DMS153 (cell line): ENCODE results near the gene GRAMD4.
"Not testable (repeated sequence)": the region's sequence is repeated elsewhere in the genome, so short reads cannot be mapped to it uniquely, and the experiment has no call there.

Experiments
- DNase-seq: peaks from one replicate; lab custom pipeline; 2025; lab: John Stamatoyannopoulos, UW

The GRAMD4 gene

GRCh38 chr22:46637711-46638600 is 17.8 kb downstream of the GRAMD4 start:
- no peak for DNase-seq

- DNase-seq = peak; percentile 76
Measured at GRCh38 chr22:46638601-46639431, 18.6 kb downstream of the GRAMD4 start.

- DNase-seq = no peak
Measured at GRCh38 chr22:46639843-46640242, 19.7 kb downstream of the GRAMD4 start.

GRCh38 chr22:46640293-46641055 is 20.3 kb downstream of the GRAMD4 start:
- DNase-seq = no peak

- DNase-seq = no peak
Measured at GRCh38 chr22:46641811-46642266, 21.7 kb downstream of the GRAMD4 start.

- DNase-seq = not testable (repeated sequence)
Measured at GRCh38 chr22:46642840-46643480, 22.8 kb downstream of the GRAMD4 start.

- no peak for DNase-seq
Measured at GRCh38 chr22:46646531-46647215, 26.5 kb downstream of the GRAMD4 start.

GRCh38 chr22:46648225-46648820 is 28.1 kb downstream of the GRAMD4 start:
- DNase-seq = not testable (repeated sequence)

GRCh38 chr22:46649141-46650077 is 29.2 kb downstream of the GRAMD4 start:
- DNase-seq = peak; percentile 79

- DNase-seq = no peak
Measured at GRCh38 chr22:46650078-46650810, 30.1 kb downstream of the GRAMD4 start.

- DNase-seq = no peak
Measured at GRCh38 chr22:46651316-46651715, 31.1 kb downstream of the GRAMD4 start.

- DNase-seq = no peak
Measured at GRCh38 chr22:46652081-46652846, 32.1 kb downstream of the GRAMD4 start.

- peak; percentile 63 for DNase-seq
Measured at GRCh38 chr22:46652847-46653331, 32.7 kb downstream of the GRAMD4 start.

- DNase-seq = no peak
Measured at GRCh38 chr22:46653596-46653995, 33.4 kb downstream of the GRAMD4 start.

GRCh38 chr22:46654426-46654825 is 34.2 kb downstream of the GRAMD4 start:
- DNase-seq = no peak

GRCh38 chr22:46654927-46655595 is 34.9 kb downstream of the GRAMD4 start:
- no peak for DNase-seq
